Activated B cell treated with CpG ODN at 0.5 μM for 24 hours (primary cell): ENCODE data around the gene GXYLT2. TPM values are rescaled to one million over a fixed set of nuclear protein-coding genes. Genes with fewer than 3 reads are reported as not detected.

Experiments used
- ATAC-seq: fragments of 200-7000 bp; cut with Tn5 transposase; one replicate; pipeline ENCODE4 v1.10.0; 2021; ENCODE audit warnings: low read depth, mild to moderate bottlenecking, moderate library complexity
- CTCF ChIA-PET: fragments of 350-600 bp; sonication (Branson Sonifier 250); formaldehyde crosslinking; loops from one replicate; lab custom pipeline; 2021; ENCODE audit warnings: antibody characterized with exemption; lab: Charles Lee
- POLR2A ChIA-PET: fragments of 350-600 bp; sonication (Branson Sonifier 250); formaldehyde crosslinking; loops from one replicate; lab custom pipeline; 2021; ENCODE audit warnings: antibody characterized with exemption; lab: Charles Lee
- DNase-seq: peaks from one replicate; pipeline ENCODE4 v3.0.0; 2022
- H3K27ac Mint-ChIP-seq: one replicate; pipeline ENCODE4 v1.8.0; 2020; ENCODE audit warnings: mixed read lengths
- H3K27me3 Mint-ChIP-seq: one replicate; pipeline ENCODE4 v1.8.0; 2021; ENCODE audit warnings: mixed read lengths
- H3K36me3 Mint-ChIP-seq: one replicate; pipeline ENCODE4 v1.8.0; 2021; ENCODE audit warnings: low read depth, mixed read lengths
- H3K4me1 Mint-ChIP-seq: one replicate; pipeline ENCODE4 v1.8.0; 2021; ENCODE audit warnings: mixed read lengths
- H3K4me3 Mint-ChIP-seq: one replicate; pipeline ENCODE4 v1.8.0; 2020; ENCODE audit warnings: mild to moderate bottlenecking, mixed read lengths
- H3K9me3 Mint-ChIP-seq: one replicate; pipeline ENCODE4 v1.8.0; 2020; ENCODE audit warnings: mixed read lengths
- CTCF ChIP-seq: fragments of 200-600 bp; IDR thresholded peaks from one replicate; pipeline ENCODE4 v1.8.0; 2022; ENCODE audit warnings: antibody characterized with exemption, mild to moderate bottlenecking
- intact Hi-C: fragments of 100-400 bp; cut with micrococcal nuclease; formaldehyde crosslinking; loops from one replicate; pipeline ENCODE4 v1.15.1; 2024
- total RNA-seq: library from RNA; stranded (reverse); gene quantifications from 2 replicates; pipeline ENCODE4 v1.2.3, GENCODE V29; 2022

The GXYLT2 gene, protein sequence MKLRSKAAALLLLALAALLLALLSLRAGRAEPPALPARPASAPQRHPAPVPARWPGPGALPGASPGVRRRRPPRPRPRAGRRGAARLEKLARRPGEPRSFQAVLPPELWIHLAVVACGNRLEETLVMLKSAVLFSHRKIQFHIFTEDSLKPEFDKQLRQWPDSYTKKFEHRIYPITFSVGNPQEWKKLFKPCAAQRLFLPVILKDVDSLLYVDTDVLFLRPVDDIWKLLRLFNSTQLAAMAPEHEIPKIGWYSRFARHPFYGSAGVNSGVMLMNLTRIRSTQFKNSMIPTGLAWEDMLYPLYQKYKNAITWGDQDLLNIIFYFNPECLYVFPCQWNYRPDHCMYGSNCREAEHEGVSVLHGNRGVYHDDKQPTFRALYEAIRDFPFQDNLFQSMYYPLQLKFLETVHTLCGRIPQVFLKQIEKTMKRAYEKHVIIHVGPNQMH
- not detected in 2 replicates for total RNA-seq

- TF ChIP-seq CTCF: no peak
- no peaks in the 10 kb centered on the region for H3K36me3 Mint-ChIP-seq
- CTCF ChIA-PET: interaction anchor here (1.4 kb wide), 1 partner anchor 37 kb away, joined by 3 read pairs; no protein-coding TSS in a partner anchor
Measured at GRCh38 chr3:72887705-72888545, at the start of gene GXYLT2. TSS of gene GXYLT2 (plus strand) at chr3:72888046. CDS start at chr3:72888234, 188 bp downstream.

GRCh38 chr3:72839057-72839456 is 48.8 kb upstream of the GXYLT2 start:
- no peak for DNase-seq
- Mint-ChIP-seq H3K27ac (no peak overlapping the region), H3K27me3 (no peaks in the 10 kb centered on the region), H3K4me1 (peaks cover 2% of the 10 kb centered on the region), H3K4me3 (no peak overlapping the region), H3K9me3 (no peaks in the 10 kb centered on the region), H3K36me3 (peaks cover 69% of the 10 kb centered on the region)
- CTCF ChIA-PET: no interaction called here
- ATAC-seq: no peak
- intact Hi-C loops: no loop called here
- POLR2A ChIA-PET: no interaction called here
- TF ChIP-seq CTCF: no peak

More at GRCh38 chr3:72887705-72888545, at the start of gene GXYLT2:
- no peak for DNase-seq
- Mint-ChIP-seq H3K27ac (no peak within 1 kb of the TSS), H3K4me3 (peak within 1 kb of the TSS; percentile 70), H3K27me3 (peaks cover 68% of the 10 kb centered on the region), H3K4me1 (peaks cover 12% of the 10 kb centered on the region), H3K9me3 (peaks cover 9% of the 10 kb centered on the region)
- POLR2A ChIA-PET: interaction anchor here (1.1 kb wide), 1 partner anchor 14 kb away, joined by 3 read pairs; no protein-coding TSS in a partner anchor
- peak; percentile 71 for ATAC-seq
- intact Hi-C loops: no loop called here

- ChIA-PET POLR2A (interaction anchor here (1.0 kb wide), 1 partner anchor 10 kb away, joined by 3 read pairs; no protein-coding TSS in a partner anchor), CTCF (no interaction called here)
- intact Hi-C loops: no loop called here
- DNase-seq (no peak), ATAC-seq (no peak)
- H3K36me3 Mint-ChIP-seq: peaks cover 48% of the 10 kb centered on the region
- H3K9me3 Mint-ChIP-seq: no peaks in the 10 kb centered on the region
- peaks cover 45% of the 10 kb centered on the region for H3K4me1 Mint-ChIP-seq
- H3K27me3 Mint-ChIP-seq: no peaks in the 10 kb centered on the region
- no peak overlapping the region for H3K27ac Mint-ChIP-seq
- TF ChIP-seq CTCF: no peak
- H3K4me3 Mint-ChIP-seq: no peak overlapping the region
Measured at GRCh38 chr3:72844436-72844993, 43.3 kb upstream of the GXYLT2 start.

DNA sequence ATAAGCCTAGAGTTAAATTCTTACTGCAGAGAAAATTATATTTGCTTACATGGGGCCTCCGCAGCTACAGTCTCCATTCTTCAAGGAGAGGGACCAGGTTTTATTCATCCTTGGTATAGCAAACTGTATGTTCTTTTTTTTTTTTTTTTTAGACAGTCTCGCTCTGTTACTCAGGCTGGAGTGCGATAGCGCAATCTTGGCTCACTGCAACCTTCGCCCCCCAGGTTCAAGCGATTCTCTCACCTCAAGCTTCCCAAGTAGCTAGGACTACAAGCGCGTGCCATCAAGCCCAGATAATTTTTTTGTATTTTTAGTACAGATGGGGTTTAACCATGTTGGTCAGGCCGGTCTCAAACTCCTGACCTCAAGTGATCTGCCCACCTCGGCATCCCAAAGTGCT is 41.7 kb upstream of the GXYLT2 start:
- Mint-ChIP-seq H3K4me1 (peaks cover 45% of the 10 kb centered on the region), H3K9me3 (no peaks in the 10 kb centered on the region), H3K4me3 (peak overlapping the region; percentile 35), H3K27ac (no peak overlapping the region), H3K36me3 (peaks cover 37% of the 10 kb centered on the region), H3K27me3 (no peaks in the 10 kb centered on the region)
- intact Hi-C loops: no loop called here
- no peak for TF ChIP-seq CTCF
- DNase-seq (no peak), ATAC-seq (no peak)
- POLR2A ChIA-PET: no interaction called here
- CTCF ChIA-PET: no interaction called here
